Cardiac fibroblast (primary cell): Measurements from ENCODE around the gene MMS22L.

Experiments
- DNase-seq, 2 donors: peaks; one replicate each; pipeline versions ENCODE4 v3.0.0 to v3.0.0-alpha.2; 2010; ENCODE audit warnings: low read depth in 2 of 2
- H3K4me3 ChIP-seq, 2 donors: replicated peaks in 1 of 2; 1 replicate in 1 of 2; 2 replicates in 1 of 2; pipeline ENCODE4 v1.5.1; 2011; ENCODE audit warnings: low read depth in 2 of 2, low read length in 2 of 2, mild to moderate bottlenecking in 2 of 2, moderate library complexity in 1 of 2
- CTCF ChIP-seq: IDR thresholded peaks from one replicate; pipeline ENCODE4 v1.5.1; 2011; ENCODE audit warnings: low read depth, mild to moderate bottlenecking, low read length, inconsistent platforms

Gene MMS22L

GRCh38 chr6:97282726-97283617, at the start of gene MMS22L:
Gene MMS22L (minus strand): TSS chr6:97283216. CDS start chr6:97282477, 739 bp downstream.
- peak; percentile 96 to 97 for DNase-seq
- H3K4me3 ChIP-seq = peak within 1 kb of the TSS; percentile 93 to 99
- TF ChIP-seq CTCF = no peak

- DNase-seq = peak in 1 of 2 donors; percentile 25
- H3K4me3 ChIP-seq = no peak overlapping the region
- no peak for TF ChIP-seq CTCF
Observed at GRCh38 chr6:97322811-97323210, 39.8 kb upstream of the MMS22L start.

GRCh38 chr6:97322226-97322625, 39.2 kb upstream of the MMS22L start:
- no peak for DNase-seq
- TF ChIP-seq CTCF = no peak
- H3K4me3 ChIP-seq = no peak overlapping the region

GRCh38 chr6:97316978-97317377, 34.0 kb upstream of the MMS22L start:
- no peak overlapping the region for H3K4me3 ChIP-seq
- peak in 1 of 2 donors; percentile 27 for DNase-seq
- no peak for TF ChIP-seq CTCF

- DNase-seq = peak in 1 of 2 donors; percentile 17
- TF ChIP-seq CTCF = no peak
- no peak overlapping the region for H3K4me3 ChIP-seq
Observed at GRCh38 chr6:97312241-97312640, 29.2 kb upstream of the MMS22L start.

- no peak overlapping the region for H3K4me3 ChIP-seq
- TF ChIP-seq CTCF = no peak
- no peak for DNase-seq
Observed at GRCh38 chr6:97306544-97307320, 23.7 kb upstream of the MMS22L start.
